GM10248 (cell line): ENCODE results near the gene LRRC26.

Source experiments
- CTCF ChIA-PET: fragments of 300-600 bp; sonication (Branson Sonifier 250); formaldehyde crosslinking; extraction: SDS; loops from one replicate; lab custom pipeline; 2021; ENCODE audit warnings: antibody characterized with exemption; lab: Yijun Ruan, JAX
- POLR2A ChIA-PET: fragments of 350-650 bp; sonication (Branson Sonifier 250); formaldehyde crosslinking; extraction: SDS; loops from one replicate; lab custom pipeline; 2020; ENCODE audit warnings: antibody characterized with exemption; lab: Yijun Ruan, JAX
- DNase-seq: peaks from one replicate; pipeline ENCODE4 v3.0.0; 2012; ENCODE audit errors: extremely low spot score
- TF ChIP-seq, protein P1 (sequence below): IDR thresholded peaks from 2 replicates; pipeline ENCODE4 v1.5.1; 2012; ENCODE audit warnings: mild to moderate bottlenecking, low read depth; ENCODE audit errors: extremely low read depth, missing control alignments, control extremely low read depth

LRRC26 gene

DNA sequence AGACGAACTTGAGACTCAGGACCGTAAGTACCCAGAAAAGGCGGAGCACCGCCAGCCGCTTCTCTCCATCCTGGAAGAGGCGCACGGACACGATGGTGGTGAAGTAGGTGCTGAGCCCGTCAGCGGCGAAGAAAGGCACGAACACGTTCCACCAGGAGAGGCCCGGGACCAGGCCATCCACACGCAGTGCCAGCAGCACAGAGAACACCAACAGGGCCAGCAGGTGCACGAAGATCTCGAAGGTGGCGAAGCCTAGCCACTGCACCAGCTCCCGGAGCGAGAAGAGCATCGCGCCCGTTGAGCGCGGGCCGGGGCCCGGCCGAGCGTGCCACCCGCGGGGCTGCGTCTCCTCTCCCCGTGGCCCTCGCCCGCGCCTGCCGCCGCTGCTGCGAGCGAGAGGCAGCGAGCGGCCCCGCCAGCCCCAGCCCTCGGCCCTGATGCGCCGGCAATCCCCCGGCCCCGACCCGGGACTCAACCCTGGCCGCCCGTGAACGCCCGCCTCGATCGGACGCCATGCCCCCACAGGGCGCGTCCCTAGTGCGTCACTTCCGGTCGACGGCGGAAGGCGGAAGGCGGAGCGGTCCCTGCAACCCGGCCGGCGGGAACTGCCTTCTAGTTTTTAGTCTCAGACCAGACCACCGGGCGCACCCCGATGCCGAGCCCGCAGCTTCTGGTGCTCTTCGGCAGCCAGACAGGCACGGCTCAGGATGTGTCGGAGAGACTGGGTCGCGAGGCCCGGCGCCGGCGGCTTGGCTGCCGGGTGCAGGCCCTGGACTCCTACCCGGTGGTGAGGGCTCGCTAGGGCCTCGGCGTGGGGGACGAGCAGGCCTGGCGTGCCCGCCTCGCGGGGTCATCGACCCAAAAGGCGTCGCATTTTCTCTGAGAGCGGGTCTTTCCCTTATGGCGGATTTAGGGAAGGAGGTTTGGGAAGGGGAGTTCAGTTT is 35.5 kb upstream of the LRRC26 start, which contains the start of the genes NDOR1 and TMEM203:
Gene NDOR1, plus strand, starts transcription at position 575 of the 944 bp plus-strand sequence. Its CDS starts 78 bp downstream, at position 653.
Gene TMEM203, minus strand, starts transcription at position 523 of the 944 bp plus-strand sequence. Its CDS starts 234 bp downstream, at position 289.
- CTCF ChIA-PET, result interaction anchor here (1.0 to 3.9 kb wide), 7 partner anchors 16 to 57 kb away, joined by 3 to 18 read pairs (median 7); partner anchors contain the start of genes ANAPC2, CYSRT1, RNF224 and SSNA1
- TF ChIP-seq, protein P1, sequence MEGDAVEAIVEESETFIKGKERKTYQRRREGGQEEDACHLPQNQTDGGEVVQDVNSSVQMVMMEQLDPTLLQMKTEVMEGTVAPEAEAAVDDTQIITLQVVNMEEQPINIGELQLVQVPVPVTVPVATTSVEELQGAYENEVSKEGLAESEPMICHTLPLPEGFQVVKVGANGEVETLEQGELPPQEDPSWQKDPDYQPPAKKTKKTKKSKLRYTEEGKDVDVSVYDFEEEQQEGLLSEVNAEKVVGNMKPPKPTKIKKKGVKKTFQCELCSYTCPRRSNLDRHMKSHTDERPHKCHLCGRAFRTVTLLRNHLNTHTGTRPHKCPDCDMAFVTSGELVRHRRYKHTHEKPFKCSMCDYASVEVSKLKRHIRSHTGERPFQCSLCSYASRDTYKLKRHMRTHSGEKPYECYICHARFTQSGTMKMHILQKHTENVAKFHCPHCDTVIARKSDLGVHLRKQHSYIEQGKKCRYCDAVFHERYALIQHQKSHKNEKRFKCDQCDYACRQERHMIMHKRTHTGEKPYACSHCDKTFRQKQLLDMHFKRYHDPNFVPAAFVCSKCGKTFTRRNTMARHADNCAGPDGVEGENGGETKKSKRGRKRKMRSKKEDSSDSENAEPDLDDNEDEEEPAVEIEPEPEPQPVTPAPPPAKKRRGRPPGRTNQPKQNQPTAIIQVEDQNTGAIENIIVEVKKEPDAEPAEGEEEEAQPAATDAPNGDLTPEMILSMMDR, result no peak
- POLR2A ChIA-PET, result interaction anchor here (0.6 to 1.0 kb wide), 2 partner anchors 18 to 37 kb away, joined by 3 to 5 read pairs; no protein-coding TSS in a partner anchor
- peak; percentile 96 for DNase-seq

DNA sequence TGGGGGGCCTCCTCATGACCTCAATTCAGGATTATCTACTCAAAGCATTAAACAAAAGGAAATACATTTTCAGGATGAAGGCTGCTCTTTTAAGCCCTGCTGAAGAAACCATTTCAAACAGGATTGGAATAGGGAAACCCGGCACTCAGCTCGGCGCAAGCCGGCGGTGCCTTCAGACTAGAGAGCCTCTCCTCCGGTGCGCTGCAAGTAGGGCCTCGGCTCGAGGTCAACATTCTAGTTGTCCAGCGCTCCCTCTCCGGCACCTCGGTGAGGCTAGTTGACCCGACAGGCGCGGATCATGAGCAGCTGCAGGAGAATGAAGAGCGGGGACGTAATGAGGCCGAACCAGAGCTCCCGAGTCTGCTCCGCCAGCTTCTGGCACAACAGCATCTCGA is 34.9 kb upstream of the LRRC26 start:
- DNase-seq, result no peak
- ChIA-PET CTCF (interaction anchor here (1.3 to 3.9 kb wide), 7 partner anchors 9 to 75 kb away, joined by 3 to 18 read pairs (median 3); partner anchors contain the start of genes ANAPC2, CYSRT1, RNF224 and SSNA1), POLR2A (interaction anchor here (0.6 to 1.0 kb wide), 2 partner anchors 19 to 38 kb away, joined by 3 to 5 read pairs; no protein-coding TSS in a partner anchor)
- TF ChIP-seq, protein P1, result no peak

DNA sequence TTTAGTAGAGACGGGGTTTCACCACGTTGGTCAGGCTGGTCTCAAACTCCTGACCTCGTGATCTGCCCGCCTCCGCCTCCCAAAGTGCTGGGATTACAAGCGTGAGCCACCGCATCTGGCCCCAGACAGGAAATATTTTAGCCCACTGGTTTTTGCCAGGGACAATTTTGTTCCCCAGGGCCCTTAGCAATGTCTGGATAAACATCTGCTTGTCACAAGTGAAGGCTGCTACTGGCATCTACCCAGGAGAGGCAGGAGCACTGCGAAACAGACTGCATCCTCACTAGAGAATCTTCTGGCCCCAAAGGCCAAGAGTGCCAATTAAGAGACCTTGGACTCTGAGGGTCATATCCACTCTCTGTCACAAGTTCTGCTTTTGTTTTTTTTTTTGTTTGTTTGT is 33.1 kb upstream of the LRRC26 start:
- TF ChIP-seq, protein P1, result no peak
- DNase-seq, result no peak
- ChIA-PET CTCF (interaction anchor here (1.3 to 3.9 kb wide), 3 partner anchors 14 to 74 kb away, joined by 3 to 18 read pairs (median 3); partner anchors contain the start of genes ANAPC2 and SSNA1), POLR2A (interaction anchor here (0.7 kb wide), 1 partner anchor 398 kb away, joined by 3 read pairs; no protein-coding TSS in a partner anchor)

DNA sequence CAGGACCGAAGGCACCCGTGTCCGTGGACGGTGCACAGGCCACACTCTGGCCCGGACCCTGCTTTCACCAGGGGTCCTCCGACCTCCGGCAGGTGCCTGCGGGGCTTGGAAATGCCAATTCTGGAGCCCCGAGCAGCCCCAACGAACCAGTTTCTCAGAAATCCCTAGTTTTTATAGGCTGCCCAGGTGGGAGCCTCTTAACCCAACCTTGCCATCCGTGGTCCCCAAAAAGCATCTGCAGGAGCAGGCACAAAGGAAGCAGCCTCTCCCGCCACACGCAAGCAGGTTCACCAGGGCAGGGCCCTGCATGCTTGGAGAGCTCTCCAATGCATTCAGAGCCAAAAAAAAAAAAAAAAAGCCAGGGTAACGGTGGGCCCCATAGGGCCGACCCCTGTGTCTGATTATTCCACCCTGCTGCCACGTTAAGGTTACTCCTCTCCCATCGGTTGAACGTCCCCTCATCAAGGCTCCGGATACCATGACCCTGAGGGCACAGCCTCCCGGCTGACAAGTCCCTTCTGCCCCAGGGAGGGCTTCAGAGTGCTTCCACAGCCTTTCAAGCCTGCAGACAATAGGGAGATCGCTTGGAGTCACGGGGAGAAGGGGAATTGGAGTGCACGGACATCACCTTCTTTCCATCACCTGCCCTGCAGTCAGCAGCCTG is 31.5 kb upstream of the LRRC26 start:
- TF ChIP-seq, protein P1, result no peak
- POLR2A ChIA-PET, result interaction anchor here (0.6 to 1.5 kb wide), 10 partner anchors 12 to 115 kb away, joined by 3 to 8 read pairs (median 4); partner anchors contain the start of genes ANAPC2, MAN1B1, SSNA1 and TUBB4B
- CTCF ChIA-PET, result interaction anchor here (0.7 to 3.9 kb wide), 11 partner anchors 11 to 172 kb away, joined by 3 to 18 read pairs (median 3); partner anchors contain the start of genes ANAPC2, RNF224 and SSNA1

DNA sequence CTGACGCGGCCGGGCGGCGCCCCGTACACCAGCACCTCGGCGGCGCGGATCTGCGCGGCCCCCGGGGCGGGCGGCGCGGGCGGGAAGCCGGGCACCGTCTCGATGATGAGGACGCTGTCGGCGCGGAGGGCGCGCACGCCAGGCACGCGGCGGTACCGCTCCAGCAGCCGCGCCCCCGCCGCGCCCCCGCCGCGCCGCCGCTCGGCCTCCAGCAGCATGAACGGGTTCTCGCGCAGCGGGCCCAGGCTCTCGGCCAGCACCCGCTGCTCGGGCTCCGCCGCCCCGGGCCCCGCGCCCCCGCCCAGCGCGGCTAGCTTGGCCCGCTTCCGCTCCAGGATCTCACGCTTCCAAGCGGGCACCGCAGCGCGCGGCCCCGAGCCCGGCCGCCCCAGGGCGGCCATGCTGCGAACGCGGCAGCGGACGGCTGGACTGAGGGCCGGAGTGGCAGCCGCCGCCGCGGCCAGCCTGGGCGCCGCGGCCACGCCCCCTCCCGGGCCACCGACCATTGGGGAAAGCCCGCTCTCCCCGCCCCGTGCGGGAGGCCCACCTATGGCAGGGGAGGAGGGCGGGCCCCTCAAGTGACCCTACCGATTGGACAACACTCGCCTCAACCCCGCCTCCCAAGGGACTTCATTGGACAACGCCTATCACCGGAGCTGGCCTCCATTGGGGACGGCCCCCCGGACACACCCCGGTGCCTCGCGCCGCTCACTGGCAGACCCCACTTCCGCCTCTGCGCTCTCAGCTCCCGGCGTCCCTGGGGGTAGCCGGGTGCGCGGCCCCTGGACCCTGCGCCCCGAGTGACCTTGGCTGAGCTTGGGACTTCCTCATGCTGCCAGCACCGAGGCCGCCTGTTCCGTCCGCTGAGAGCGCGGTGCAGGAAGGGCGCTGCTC is 30.7 kb upstream of the LRRC26 start, which contains the start of gene TPRN:
Gene TPRN, minus strand, starts transcription at position 431 of the 894 bp plus-strand sequence. Its CDS starts 30 bp downstream, at position 401.
- DNase-seq, result peak; percentile 100
- POLR2A ChIA-PET, result interaction anchor here (0.6 to 1.5 kb wide), 10 partner anchors 12 to 114 kb away, joined by 3 to 8 read pairs (median 4); partner anchors contain the start of genes ANAPC2, MAN1B1, SSNA1 and TUBB4B
- CTCF ChIA-PET, result interaction anchor here (0.7 to 1.5 kb wide), 10 partner anchors 10 to 172 kb away, joined by 3 to 7 read pairs (median 3); partner anchors contain the start of genes ANAPC2, RNF224 and SSNA1
- TF ChIP-seq, protein P1, result no peak

More for the DNA sequence above, 31.5 kb upstream of the LRRC26 start:
- DNase-seq, result no peak
